Liver (tissue), 9 donors: ENCODE data around the gene ITIH4. TPM values are rescaled to one million over a fixed set of nuclear protein-coding genes. Genes with fewer than 3 reads are reported as not detected.

Experiments
- DNase-seq: peaks from one replicate; pipeline ENCODE4 v3.0.0-alpha.2; 2017; ENCODE audit warnings: low spot score
- H3K27ac ChIP-seq, 2 donors: one replicate each; pipeline ENCODE4 v1.7.0; 2013; ENCODE audit warnings: inconsistent platforms in 2 of 2, low read length in 2 of 2, control low read depth in 1 of 2, low read depth in 1 of 2, mild to moderate bottlenecking in 1 of 2
- H3K27me3 ChIP-seq, 4 donors: one replicate each; pipeline versions ENCODE4 v1.6.1 to v1.7.0; 2013; ENCODE audit warnings: low read length in 3 of 4, inconsistent platforms in 1 of 4, mild to moderate bottlenecking in 1 of 4, moderate library complexity in 1 of 4; ENCODE audit not compliant: control insufficient read depth in 4 of 4, insufficient read depth in 4 of 4
- H3K36me3 ChIP-seq, 4 donors: one replicate each; pipeline versions ENCODE4 v1.6.1 to v1.7.0; 2013; ENCODE audit warnings: low read length in 3 of 4, mild to moderate bottlenecking in 3 of 4, low read depth in 1 of 4, moderate library complexity in 1 of 4; ENCODE audit not compliant: control insufficient read depth in 4 of 4, insufficient read depth in 3 of 4
- H3K4me1 ChIP-seq, 4 donors: one replicate each; pipeline versions ENCODE4 v1.6.1 to v1.7.0; 2013; ENCODE audit warnings: low read length in 3 of 4, mild to moderate bottlenecking in 3 of 4, moderate library complexity in 1 of 4; ENCODE audit not compliant: control insufficient read depth in 4 of 4, insufficient read depth in 4 of 4
- H3K4me3 ChIP-seq, 3 donors: one replicate each; pipeline versions ENCODE4 v1.6.1 to v1.7.0; 2013; ENCODE audit warnings: low read length in 3 of 3, control low read depth in 1 of 3, low read depth in 1 of 3, mild to moderate bottlenecking in 1 of 3
- H3K9ac ChIP-seq, 2 donors: one replicate each; pipeline ENCODE4 v1.7.0; 2013; ENCODE audit warnings: low read length in 2 of 2, mild to moderate bottlenecking in 2 of 2, moderate library complexity in 2 of 2, control low read depth in 1 of 2, low read depth in 1 of 2
- H3K9me3 ChIP-seq, 4 donors: one replicate each; pipeline versions ENCODE4 v1.6.1 to v1.7.0; 2013; ENCODE audit warnings: low read length in 3 of 4; ENCODE audit not compliant: control insufficient read depth in 4 of 4
- EGR1 ChIP-seq, 2 donors: IDR thresholded peaks; 2 replicates each; pipeline ENCODE4 v1.6.1; 2016 to 2018; ENCODE audit warnings: antibody characterized with exemption in 2 of 2, low read depth in 2 of 2
- FOXA1 ChIP-seq: IDR thresholded peaks from 2 replicates; pipeline ENCODE4 v1.6.1; 2016; ENCODE audit warnings: antibody characterized with exemption
- FOXA2 ChIP-seq: IDR thresholded peaks from 2 replicates; pipeline ENCODE4 v1.6.1; 2016; ENCODE audit warnings: antibody characterized with exemption
- GABPA ChIP-seq, 2 donors: IDR thresholded peaks in 1 of 2; conservative IDR thresholded peaks in 1 of 2; 2 replicates each; pipeline ENCODE4 v1.6.1; 2016; ENCODE audit warnings: antibody characterized with exemption in 2 of 2, mild to moderate bottlenecking in 1 of 2, moderate library complexity in 1 of 2
- HNF4A ChIP-seq, 2 donors: conservative IDR thresholded peaks; 2 replicates each; pipeline ENCODE4 v1.6.1; 2016; ENCODE audit warnings: antibody characterized with exemption in 2 of 2, mild to moderate bottlenecking in 2 of 2
- HNF4G ChIP-seq: IDR thresholded peaks from 2 replicates; pipeline ENCODE4 v1.6.1; 2016; ENCODE audit warnings: antibody characterized with exemption
- JUND ChIP-seq, 2 donors: IDR thresholded peaks; 2 replicates each; pipeline ENCODE4 v1.6.1; 2016; ENCODE audit warnings: antibody characterized with exemption in 2 of 2
- NR2F2 ChIP-seq: IDR thresholded peaks from 2 replicates; pipeline ENCODE4 v1.6.1; 2016; ENCODE audit warnings: antibody characterized with exemption
- RAD21 ChIP-seq, 2 donors: IDR thresholded peaks; 2 replicates each; pipeline ENCODE4 v1.6.1; 2016; ENCODE audit warnings: antibody characterized with exemption in 2 of 2, mild to moderate bottlenecking in 2 of 2
- RXRA ChIP-seq, 2 donors: IDR thresholded peaks; 2 replicates each; pipeline ENCODE4 v1.6.1; 2017 to 2018; ENCODE audit warnings: antibody characterized with exemption in 2 of 2, mild to moderate bottlenecking in 1 of 2
- SP1 ChIP-seq: IDR thresholded peaks from 2 replicates; pipeline ENCODE4 v1.6.1; 2018; ENCODE audit warnings: antibody characterized with exemption, mild to moderate bottlenecking
- TAF1 ChIP-seq: conservative IDR thresholded peaks from 2 replicates; pipeline ENCODE4 v1.6.1; 2016; ENCODE audit warnings: antibody characterized with exemption, mild to moderate bottlenecking
- YY1 ChIP-seq: IDR thresholded peaks from 2 replicates; pipeline ENCODE4 v1.6.1; 2016; ENCODE audit warnings: antibody characterized with exemption, mild to moderate bottlenecking
- WGBS: extraction: QIAGEN DNeasy Blood & Tissue Kit; methylation state at CpG from one replicate; pipeline ENCODE4 v1.1.7; 2013; 5-methylcytosine and 5-hydroxymethylcytosine counted together
- polyA plus RNA-seq, 2 donors: library from polyadenylated mRNA; stranded (reverse) in 1 of 2; unstranded in 1 of 2; fragments of 200-250 nt in 1 of 2; fragments of >200 nt in 1 of 2; fragmentation: Nextera tagmentation in 1 of 2; extraction: Ambion mirVana in 1 of 2; gene quantifications; one replicate each; pipeline versions ENCODE4 v1.2.1 to v1.2.3, GENCODE V29; 2013 to 2015
- total RNA-seq, 2 donors: library from RNA; depleted of rRNA; stranded (reverse); fragments of >200 nt; gene quantifications; one replicate each; pipeline ENCODE4 v1.2.3, GENCODE V29; 2014
- TF ChIP-seq, protein P1 (sequence below): fragments of 150-350 bp; IDR thresholded peaks from 2 replicates; pipeline ENCODE4 v1.5.1; 2017; ENCODE audit warnings: improper control_type of control experiment, low read depth, low read length; ENCODE audit not compliant: missing input control
- TF ChIP-seq, protein P2 (sequence below): IDR thresholded peaks from 2 replicates; pipeline ENCODE4 v1.6.1; 2016; ENCODE audit warnings: antibody characterized with exemption
- TF ChIP-seq, protein P3 (sequence below): IDR thresholded peaks from 2 replicates; pipeline ENCODE4 v1.6.1; 2016; ENCODE audit warnings: antibody characterized with exemption
- TF ChIP-seq, protein P4 (sequence below): IDR thresholded peaks from 2 replicates; pipeline ENCODE4 v1.6.1; 2016; ENCODE audit warnings: antibody characterized with exemption, mild to moderate bottlenecking
- TF ChIP-seq, protein P5 (sequence below): IDR thresholded peaks from 2 replicates; pipeline ENCODE4 v1.6.1; 2016; ENCODE audit warnings: antibody characterized with exemption
- donor health status: healthy.
- donor health status: healthy.
- donor health status: healthy.
- donor health status: healthy.
- donor health status: healthy.

Gene ITIH4
- total and polyA plus RNA-seq, 4 donors = 447 to 3,354 (median 2,410) TPM

DNA sequence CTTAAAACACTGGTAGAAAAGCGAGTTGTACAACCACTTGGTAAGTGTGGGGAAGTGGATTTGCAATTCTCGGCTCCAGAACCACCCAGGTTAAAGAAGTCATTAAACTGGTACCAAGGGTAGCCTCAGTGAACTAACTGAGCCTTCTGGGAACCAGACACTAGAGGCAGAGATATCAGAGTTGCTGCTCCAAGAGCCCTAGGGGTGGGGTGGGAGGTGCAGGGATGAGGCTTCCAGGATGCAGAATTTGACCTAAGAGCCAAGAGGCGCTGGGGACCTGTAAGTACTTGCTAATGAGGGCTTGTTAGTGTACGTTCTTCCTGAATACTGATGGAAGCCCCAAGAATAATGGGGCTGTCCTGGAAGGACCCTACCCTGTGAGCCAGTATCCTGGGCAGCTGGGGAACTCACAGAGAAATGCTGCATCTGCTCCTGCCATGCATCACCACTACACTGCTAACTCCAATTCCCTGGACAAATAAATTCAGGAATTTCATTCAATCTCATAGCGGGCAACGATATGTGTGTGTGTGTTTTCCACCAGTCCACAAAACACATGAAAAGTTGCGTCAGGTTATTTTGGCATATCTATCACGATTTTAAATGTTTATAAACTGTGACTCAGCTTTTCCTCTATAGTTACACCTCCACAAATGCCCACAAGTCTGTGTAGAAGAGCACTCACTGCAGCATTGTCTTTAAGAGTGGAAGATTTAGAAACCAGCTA is 43.1 kb upstream of the ITIH4 start:
- Histone ChIP-seq H3K9me3 (no peaks in the 10 kb centered on the region), H3K4me3 (no peak overlapping the region), H3K36me3 (no peaks in the 10 kb centered on the region), H3K27ac (no peak overlapping the region), H3K27me3 (no peaks in the 10 kb centered on the region), H3K4me1 (peaks cover 0 to 4% (median 1%) of the 10 kb centered on the region in 4 donors), H3K9ac (no peak overlapping the region)
- DNase-seq = no peak
- TF ChIP-seq, protein P1, sequence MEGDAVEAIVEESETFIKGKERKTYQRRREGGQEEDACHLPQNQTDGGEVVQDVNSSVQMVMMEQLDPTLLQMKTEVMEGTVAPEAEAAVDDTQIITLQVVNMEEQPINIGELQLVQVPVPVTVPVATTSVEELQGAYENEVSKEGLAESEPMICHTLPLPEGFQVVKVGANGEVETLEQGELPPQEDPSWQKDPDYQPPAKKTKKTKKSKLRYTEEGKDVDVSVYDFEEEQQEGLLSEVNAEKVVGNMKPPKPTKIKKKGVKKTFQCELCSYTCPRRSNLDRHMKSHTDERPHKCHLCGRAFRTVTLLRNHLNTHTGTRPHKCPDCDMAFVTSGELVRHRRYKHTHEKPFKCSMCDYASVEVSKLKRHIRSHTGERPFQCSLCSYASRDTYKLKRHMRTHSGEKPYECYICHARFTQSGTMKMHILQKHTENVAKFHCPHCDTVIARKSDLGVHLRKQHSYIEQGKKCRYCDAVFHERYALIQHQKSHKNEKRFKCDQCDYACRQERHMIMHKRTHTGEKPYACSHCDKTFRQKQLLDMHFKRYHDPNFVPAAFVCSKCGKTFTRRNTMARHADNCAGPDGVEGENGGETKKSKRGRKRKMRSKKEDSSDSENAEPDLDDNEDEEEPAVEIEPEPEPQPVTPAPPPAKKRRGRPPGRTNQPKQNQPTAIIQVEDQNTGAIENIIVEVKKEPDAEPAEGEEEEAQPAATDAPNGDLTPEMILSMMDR = peak; percentile 3
- TF ChIP-seq, protein P2, sequence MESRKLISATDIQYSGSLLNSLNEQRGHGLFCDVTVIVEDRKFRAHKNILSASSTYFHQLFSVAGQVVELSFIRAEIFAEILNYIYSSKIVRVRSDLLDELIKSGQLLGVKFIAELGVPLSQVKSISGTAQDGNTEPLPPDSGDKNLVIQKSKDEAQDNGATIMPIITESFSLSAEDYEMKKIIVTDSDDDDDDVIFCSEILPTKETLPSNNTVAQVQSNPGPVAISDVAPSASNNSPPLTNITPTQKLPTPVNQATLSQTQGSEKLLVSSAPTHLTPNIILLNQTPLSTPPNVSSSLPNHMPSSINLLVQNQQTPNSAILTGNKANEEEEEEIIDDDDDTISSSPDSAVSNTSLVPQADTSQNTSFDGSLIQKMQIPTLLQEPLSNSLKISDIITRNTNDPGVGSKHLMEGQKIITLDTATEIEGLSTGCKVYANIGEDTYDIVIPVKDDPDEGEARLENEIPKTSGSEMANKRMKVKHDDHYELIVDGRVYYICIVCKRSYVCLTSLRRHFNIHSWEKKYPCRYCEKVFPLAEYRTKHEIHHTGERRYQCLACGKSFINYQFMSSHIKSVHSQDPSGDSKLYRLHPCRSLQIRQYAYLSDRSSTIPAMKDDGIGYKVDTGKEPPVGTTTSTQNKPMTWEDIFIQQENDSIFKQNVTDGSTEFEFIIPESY = no peak
- TF ChIP-seq RAD21 (IDR thresholded peaks at IDR 0.05) = peak in 1 of 2 donors; percentile 30
- TF ChIP-seq JUND (IDR thresholded peaks at IDR 0.05) = peak in 1 of 2 donors; percentile 83
- WGBS = 70% methylated on average over 8 of the region's 8 CpGs

DNA sequence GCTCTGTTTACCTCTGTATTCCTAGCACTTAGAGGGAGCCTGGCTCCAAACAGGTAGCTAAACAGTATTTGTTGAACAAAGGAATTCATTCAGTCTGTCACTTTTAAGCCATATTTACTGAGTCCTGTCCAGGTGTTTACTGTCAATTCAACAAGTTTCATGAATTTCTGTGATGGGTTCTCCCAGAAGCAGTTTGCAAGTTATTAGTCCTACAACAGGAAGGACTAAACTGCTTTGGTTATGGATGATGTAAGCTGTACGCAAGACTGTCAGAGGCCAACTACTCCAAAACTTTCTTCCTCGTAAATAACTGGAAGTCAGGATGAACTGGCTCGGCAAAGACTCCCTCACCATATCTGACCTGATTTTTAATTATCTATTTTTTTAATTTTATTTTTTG is 41.8 kb upstream of the ITIH4 start:
- no peak overlapping the region for H3K4me3 ChIP-seq
- no peaks in the 10 kb centered on the region for H3K36me3 ChIP-seq
- no peak for TF ChIP-seq GABPA (IDR thresholded peaks at IDR 0.05 in 1 of 2, conservative IDR thresholded peaks at IDR 0.05 in 1 of 2)
- TF ChIP-seq HNF4G = no peak
- no peak for TF ChIP-seq EGR1 (IDR thresholded peaks at IDR 0.05; ENCODE audit: low read depth in 2 of 2)
- TF ChIP-seq JUND (IDR thresholded peaks at IDR 0.05) = no peak
- no peak for TF ChIP-seq FOXA1
- TF ChIP-seq, protein P1 = no peak
- TF ChIP-seq, protein P3, sequence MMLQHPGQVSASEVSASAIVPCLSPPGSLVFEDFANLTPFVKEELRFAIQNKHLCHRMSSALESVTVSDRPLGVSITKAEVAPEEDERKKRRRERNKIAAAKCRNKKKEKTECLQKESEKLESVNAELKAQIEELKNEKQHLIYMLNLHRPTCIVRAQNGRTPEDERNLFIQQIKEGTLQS = no peak
- no peak for TF ChIP-seq RXRA (IDR thresholded peaks at IDR 0.05)
- TF ChIP-seq, protein P4, sequence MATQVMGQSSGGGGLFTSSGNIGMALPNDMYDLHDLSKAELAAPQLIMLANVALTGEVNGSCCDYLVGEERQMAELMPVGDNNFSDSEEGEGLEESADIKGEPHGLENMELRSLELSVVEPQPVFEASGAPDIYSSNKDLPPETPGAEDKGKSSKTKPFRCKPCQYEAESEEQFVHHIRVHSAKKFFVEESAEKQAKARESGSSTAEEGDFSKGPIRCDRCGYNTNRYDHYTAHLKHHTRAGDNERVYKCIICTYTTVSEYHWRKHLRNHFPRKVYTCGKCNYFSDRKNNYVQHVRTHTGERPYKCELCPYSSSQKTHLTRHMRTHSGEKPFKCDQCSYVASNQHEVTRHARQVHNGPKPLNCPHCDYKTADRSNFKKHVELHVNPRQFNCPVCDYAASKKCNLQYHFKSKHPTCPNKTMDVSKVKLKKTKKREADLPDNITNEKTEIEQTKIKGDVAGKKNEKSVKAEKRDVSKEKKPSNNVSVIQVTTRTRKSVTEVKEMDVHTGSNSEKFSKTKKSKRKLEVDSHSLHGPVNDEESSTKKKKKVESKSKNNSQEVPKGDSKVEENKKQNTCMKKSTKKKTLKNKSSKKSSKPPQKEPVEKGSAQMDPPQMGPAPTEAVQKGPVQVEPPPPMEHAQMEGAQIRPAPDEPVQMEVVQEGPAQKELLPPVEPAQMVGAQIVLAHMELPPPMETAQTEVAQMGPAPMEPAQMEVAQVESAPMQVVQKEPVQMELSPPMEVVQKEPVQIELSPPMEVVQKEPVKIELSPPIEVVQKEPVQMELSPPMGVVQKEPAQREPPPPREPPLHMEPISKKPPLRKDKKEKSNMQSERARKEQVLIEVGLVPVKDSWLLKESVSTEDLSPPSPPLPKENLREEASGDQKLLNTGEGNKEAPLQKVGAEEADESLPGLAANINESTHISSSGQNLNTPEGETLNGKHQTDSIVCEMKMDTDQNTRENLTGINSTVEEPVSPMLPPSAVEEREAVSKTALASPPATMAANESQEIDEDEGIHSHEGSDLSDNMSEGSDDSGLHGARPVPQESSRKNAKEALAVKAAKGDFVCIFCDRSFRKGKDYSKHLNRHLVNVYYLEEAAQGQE = no peak
- TF ChIP-seq NR2F2 = no peak
- TF ChIP-seq SP1 = no peak
- TF ChIP-seq YY1 = no peak
- TF ChIP-seq, protein P2 = no peak
- TF ChIP-seq HNF4A (conservative IDR thresholded peaks at IDR 0.05) = no peak
- no peak for TF ChIP-seq FOXA2
- no peak for TF ChIP-seq TAF1
- TF ChIP-seq, protein P5, sequence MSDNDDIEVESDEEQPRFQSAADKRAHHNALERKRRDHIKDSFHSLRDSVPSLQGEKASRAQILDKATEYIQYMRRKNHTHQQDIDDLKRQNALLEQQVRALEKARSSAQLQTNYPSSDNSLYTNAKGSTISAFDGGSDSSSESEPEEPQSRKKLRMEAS = no peak
- TF ChIP-seq RAD21 (IDR thresholded peaks at IDR 0.05) = no peak
- peaks cover 0 to 4% (median 1%) of the 10 kb centered on the region in 4 donors for H3K4me1 ChIP-seq
- no peak for DNase-seq
- no peaks in the 10 kb centered on the region for H3K9me3 ChIP-seq
- 90% methylated on average over 3 of the region's 3 CpGs for WGBS
- H3K9ac ChIP-seq = no peak overlapping the region
- H3K27ac ChIP-seq = no peak overlapping the region
- H3K27me3 ChIP-seq = no peaks in the 10 kb centered on the region
